ENCODE results near the gene HOXB2.

- TF ChIP-seq CTCF (conservative IDR thresholded peaks at IDR 0.05; ENCODE audit: low read length) (no peak), EZH2phosphoT487 (IDR thresholded peaks at IDR 0.05; ENCODE audit: borderline replicate concordance, low read depth, low read length) (no peak)
Observed at GRCh38 chr17:48592577-48592976, 47.7 kb upstream of the HOXB2 start.
